CD14-positive monocyte (primary cell): Measurements from ENCODE around the gene CCDC136. TPM values are rescaled to one million over a fixed set of nuclear protein-coding genes. Genes with fewer than 3 reads are reported as not detected.

Experiments
- DNase-seq, 3 donors: peaks; one replicate each; pipeline ENCODE4 v3.0.0-alpha.2; 2011 to 2022
- H2AFZ ChIP-seq: 2 replicates; pipeline ENCODE4 v1.6.0; 2012; ENCODE audit warnings: mild to moderate bottlenecking, low read depth, low read length, inconsistent platforms; ENCODE audit not compliant: insufficient read depth, poor library complexity, severe bottlenecking
- H3K27ac ChIP-seq, 2 donors: 1 replicate in 1 of 2; 2 replicates in 1 of 2; pipeline ENCODE4 v1.5.1; 2012 to 2013; ENCODE audit warnings: low read length in 2 of 2, control low read depth in 1 of 2, inconsistent platforms in 1 of 2, low read depth in 1 of 2, mild to moderate bottlenecking in 1 of 2
- H3K27me3 ChIP-seq, 2 donors: one replicate each; pipeline versions ENCODE4 v1.6.0 to v1.6.1; 2011 to 2013; ENCODE audit warnings: low read length in 2 of 2; ENCODE audit not compliant: control insufficient read depth in 2 of 2, insufficient read depth in 2 of 2
- H3K36me3 ChIP-seq, 2 donors: replicated peaks in 1 of 2; 1 replicate in 1 of 2; 2 replicates in 1 of 2; pipeline versions ENCODE4 v1.5.1 to v1.6.1; 2012 to 2013; ENCODE audit warnings: low read length in 2 of 2, control low read depth in 1 of 2, inconsistent platforms in 1 of 2, mild to moderate bottlenecking in 1 of 2; ENCODE audit not compliant: insufficient read depth in 2 of 2, control insufficient read depth in 1 of 2
- H3K4me1 ChIP-seq, 2 donors: 1 replicate in 1 of 2; 2 replicates in 1 of 2; pipeline versions ENCODE4 v1.5.1 to v1.6.1; 2012 to 2013; ENCODE audit warnings: low read length in 2 of 2, control low read depth in 1 of 2, inconsistent platforms in 1 of 2, mild to moderate bottlenecking in 1 of 2, moderate library complexity in 1 of 2; ENCODE audit not compliant: insufficient read depth in 2 of 2, control insufficient read depth in 1 of 2
- H3K4me2 ChIP-seq: replicated peaks from 2 replicates; pipeline ENCODE3; 2012; ENCODE audit warnings: low read length, moderate library complexity, mild to moderate bottlenecking; ENCODE audit not compliant: poor library complexity, severe bottlenecking; ENCODE audit errors: extremely low read depth
- H3K4me3 ChIP-seq, 3 experiments: fragments of 200-600 bp in 1 of 3; sonication (generic) in 1 of 3; replicated peaks in 1 of 3; 1 replicate in 2 of 3; 2 replicates in 1 of 3; pipeline ENCODE4 v1.5.1; 2011 to 2013; ENCODE audit warnings: low read length in 3 of 3, mild to moderate bottlenecking in 3 of 3, control low read depth in 2 of 3, low read depth in 2 of 3, inconsistent platforms in 1 of 3, moderate library complexity in 1 of 3
- H3K79me2 ChIP-seq: 2 replicates; pipeline ENCODE4 v1.6.0; 2012; ENCODE audit warnings: mild to moderate bottlenecking, control low read depth, inconsistent platforms, low read length, moderate library complexity; ENCODE audit not compliant: insufficient read depth
- H3K9ac ChIP-seq: 2 replicates; pipeline ENCODE4 v1.6.0; 2017; ENCODE audit warnings: low read length, mild to moderate bottlenecking; ENCODE audit not compliant: insufficient read depth, poor library complexity, severe bottlenecking
- H3K9me3 ChIP-seq, 2 donors: replicated peaks in 1 of 2; 1 replicate in 1 of 2; 2 replicates in 1 of 2; pipeline versions ENCODE4 v1.5.1 to v1.6.1; 2012 to 2013; ENCODE audit warnings: low read length in 2 of 2, control low read depth in 1 of 2; ENCODE audit not compliant: control insufficient read depth in 1 of 2, insufficient read depth in 1 of 2
- H4K20me1 ChIP-seq: 2 replicates; pipeline ENCODE4 v1.6.0; 2012; ENCODE audit warnings: mild to moderate bottlenecking, low read length, control low read depth, moderate library complexity; ENCODE audit not compliant: insufficient read depth
- H3K27ac Mint-ChIP-seq, 7 donors: one replicate each; pipeline ENCODE4 v1.8.0; 2020; ENCODE audit warnings: mild to moderate bottlenecking in 7 of 7, mixed read lengths in 7 of 7, moderate library complexity in 6 of 7, inconsistent platforms in 2 of 7
- H3K27me3 Mint-ChIP-seq, 3 donors: one replicate each; pipeline ENCODE4 v1.8.0; 2021 to 2022; ENCODE audit warnings: low read depth in 3 of 3, mild to moderate bottlenecking in 3 of 3, mixed read lengths in 3 of 3, moderate library complexity in 3 of 3, inconsistent platforms in 1 of 3
- H3K36me3 Mint-ChIP-seq, 2 donors: one replicate each; pipeline ENCODE4 v1.8.0; 2020; ENCODE audit warnings: mixed read lengths in 2 of 2, inconsistent platforms in 1 of 2, mild to moderate bottlenecking in 1 of 2
- H3K4me1 Mint-ChIP-seq: one replicate; pipeline ENCODE4 v1.8.0; 2020; ENCODE audit warnings: mild to moderate bottlenecking, mixed read lengths
- H3K4me3 Mint-ChIP-seq, 2 donors: one replicate each; pipeline ENCODE4 v1.8.0; 2020; ENCODE audit warnings: mild to moderate bottlenecking in 2 of 2, mixed read lengths in 2 of 2, moderate library complexity in 1 of 2
- H3K9me3 Mint-ChIP-seq, 7 donors: one replicate each; pipeline ENCODE4 v1.8.0; 2020 to 2022; ENCODE audit warnings: mixed read lengths in 7 of 7, mild to moderate bottlenecking in 6 of 7, moderate library complexity in 6 of 7, inconsistent platforms in 2 of 7
- WGBS: methylation state at CpG from one replicate; pipeline ENCODE4 v1.1.5; 2013; ENCODE audit warnings: missing lambda C conversion rate; ENCODE audit not compliant: insufficient coverage; 5-methylcytosine and 5-hydroxymethylcytosine counted together
- intact Hi-C, 2 donors: fragments of 100-400 bp; cut with micrococcal nuclease; formaldehyde crosslinking; loops; one replicate each; pipeline versions ENCODE4 v1.15.0 to v1.15.1; 2023
- polyA plus RNA-seq, 3 donors: library from polyadenylated mRNA; depleted of rRNA in 1 of 3; unstranded in 2 of 3; stranded (reverse) in 1 of 3; fragments of 300-500 nt in 2 of 3; fragments of >200 nt in 1 of 3; fragmentation: Illumina TruSeq in 2 of 3; gene quantifications; 1 replicate in 2 of 3; 2 replicates in 1 of 3; pipeline ENCODE4 v1.2.3, GENCODE V29; 2012 to 2021
- TF ChIP-seq, protein P1 (sequence below): fragments of 200-600 bp; IDR thresholded peaks from one replicate; pipeline ENCODE4 v1.8.0; 2022; ENCODE audit warnings: antibody characterized with exemption, mild to moderate bottlenecking

The CCDC136 gene
- polyA plus RNA-seq, 3 donors, result 0.26 to 2.6 TPM; not detected in 1

- Histone ChIP-seq H3K4me2 (peak overlapping the region; percentile 74), H3K36me3 (no peaks in the 10 kb centered on the region), H3K4me1 (peaks cover 16 to 22% of the 10 kb centered on the region in 2 donors), H3K79me2 (no peaks in the 10 kb centered on the region), H3K27ac (no peak overlapping the region), H3K9me3 (no peaks in the 10 kb centered on the region), H3K27me3 (peaks cover 34 to 61% of the 10 kb centered on the region in 2 donors), H3K9ac (no peak overlapping the region), H2AFZ (no peak overlapping the region), H3K4me3 (no peak overlapping the region), H4K20me1 (no peaks in the 10 kb centered on the region)
- no peak for DNase-seq
- Mint-ChIP-seq H3K9me3 (peaks cover 0 to 18% (median 6%) of the 10 kb centered on the region in 7 donors), H3K27ac (no peak overlapping the region), H3K36me3 (peaks cover 0 to 3% of the 10 kb centered on the region in 2 donors), H3K4me1 (peaks cover 20% of the 10 kb centered on the region), H3K4me3 (peak overlapping the region; percentile 20 to 71), H3K27me3 (peaks cover 58 to 74% (median 66%) of the 10 kb centered on the region in 3 donors)
- WGBS, result 4% methylated on average over 26 of the region's 33 CpGs
- intact Hi-C loops, result no loop called here
- TF ChIP-seq, protein P1, sequence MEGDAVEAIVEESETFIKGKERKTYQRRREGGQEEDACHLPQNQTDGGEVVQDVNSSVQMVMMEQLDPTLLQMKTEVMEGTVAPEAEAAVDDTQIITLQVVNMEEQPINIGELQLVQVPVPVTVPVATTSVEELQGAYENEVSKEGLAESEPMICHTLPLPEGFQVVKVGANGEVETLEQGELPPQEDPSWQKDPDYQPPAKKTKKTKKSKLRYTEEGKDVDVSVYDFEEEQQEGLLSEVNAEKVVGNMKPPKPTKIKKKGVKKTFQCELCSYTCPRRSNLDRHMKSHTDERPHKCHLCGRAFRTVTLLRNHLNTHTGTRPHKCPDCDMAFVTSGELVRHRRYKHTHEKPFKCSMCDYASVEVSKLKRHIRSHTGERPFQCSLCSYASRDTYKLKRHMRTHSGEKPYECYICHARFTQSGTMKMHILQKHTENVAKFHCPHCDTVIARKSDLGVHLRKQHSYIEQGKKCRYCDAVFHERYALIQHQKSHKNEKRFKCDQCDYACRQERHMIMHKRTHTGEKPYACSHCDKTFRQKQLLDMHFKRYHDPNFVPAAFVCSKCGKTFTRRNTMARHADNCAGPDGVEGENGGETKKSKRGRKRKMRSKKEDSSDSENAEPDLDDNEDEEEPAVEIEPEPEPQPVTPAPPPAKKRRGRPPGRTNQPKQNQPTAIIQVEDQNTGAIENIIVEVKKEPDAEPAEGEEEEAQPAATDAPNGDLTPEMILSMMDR, result no peak
Measured at GRCh38 chr7:128831178-128831993, 39.6 kb downstream of the CCDC136 start.

- Mint-ChIP-seq H3K36me3 (peaks cover 0 to 3% of the 10 kb centered on the region in 2 donors), H3K4me3 (peak overlapping the region in 1 of 2 donors; percentile 71), H3K9me3 (peaks cover 0 to 18% (median 6%) of the 10 kb centered on the region in 7 donors), H3K27me3 (peaks cover 60 to 74% (median 64%) of the 10 kb centered on the region in 3 donors), H3K27ac (no peak overlapping the region), H3K4me1 (peaks cover 20% of the 10 kb centered on the region)
- intact Hi-C loops, result no loop called here
- Histone ChIP-seq H3K79me2 (no peaks in the 10 kb centered on the region), H4K20me1 (no peaks in the 10 kb centered on the region), H3K27ac (no peak overlapping the region), H3K4me1 (peaks cover 16 to 22% of the 10 kb centered on the region in 2 donors), H3K9me3 (no peaks in the 10 kb centered on the region), H3K9ac (no peak overlapping the region), H2AFZ (no peak overlapping the region), H3K4me3 (no peak overlapping the region), H3K36me3 (no peaks in the 10 kb centered on the region), H3K27me3 (peaks cover 34 to 61% of the 10 kb centered on the region in 2 donors), H3K4me2 (no peak overlapping the region)
- 0% methylated on average over 6 of the region's 22 CpGs for WGBS
- DNase-seq, result no peak
- TF ChIP-seq, protein P1, result no peak
Measured at GRCh38 chr7:128831994-128832879, 40.5 kb downstream of the CCDC136 start.
